ENCODE data around the gene PADI1. TPM values are rescaled to one million over a fixed set of nuclear protein-coding genes. Genes with fewer than 3 reads are reported as not detected.

The PADI1 gene
- total and polyA plus RNA-seq, 2 donors (not counting 1 experiment from before 2014, with no cell fraction given), result not detected

DNA sequence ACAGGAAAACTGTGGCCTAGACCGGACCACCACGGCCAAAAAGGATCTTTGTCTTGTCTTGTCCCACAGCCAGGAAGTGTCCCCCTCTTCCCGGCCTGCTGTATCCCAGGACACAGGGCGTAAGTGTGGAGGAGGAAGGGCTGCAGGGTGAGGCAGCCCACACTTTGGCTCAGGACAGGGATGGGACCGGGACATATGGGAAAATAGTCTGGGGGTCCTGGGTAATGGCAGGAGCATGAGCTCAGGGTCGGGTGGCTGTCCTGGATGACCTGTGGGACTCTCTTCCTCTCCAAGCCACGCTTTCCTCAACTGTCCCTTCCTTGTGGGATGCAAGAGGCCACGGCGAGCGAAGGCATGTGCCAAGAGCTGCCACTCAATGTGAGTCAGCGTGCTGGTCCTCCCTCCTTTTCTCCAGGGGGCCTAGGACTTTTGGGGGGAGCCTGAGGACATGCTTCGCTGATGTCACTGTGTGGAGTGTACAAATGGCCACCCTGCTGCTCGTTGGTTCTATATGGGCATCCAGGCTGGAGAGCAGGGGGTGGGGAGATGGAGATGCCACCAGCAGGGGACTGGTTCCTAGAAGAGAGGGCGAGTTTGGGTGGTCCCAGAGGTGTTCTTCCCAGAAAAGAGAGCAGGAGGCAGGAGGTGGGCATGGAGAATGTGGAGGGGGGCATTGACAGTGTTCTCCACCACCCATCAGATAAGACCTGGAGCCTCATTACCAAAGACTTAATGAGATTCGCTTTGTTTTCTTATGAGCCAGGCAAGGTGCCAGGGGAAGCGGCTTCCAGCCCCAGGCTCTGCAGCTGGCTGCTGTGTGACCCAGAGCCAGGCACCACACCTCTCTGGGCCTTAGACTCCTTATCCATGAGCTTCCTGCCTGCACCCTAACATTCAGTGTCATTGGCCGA, 11.5 kb upstream of the PADI1 start:
- ChIA-PET POLR2A (no interaction called here), CTCF (no interaction called here)
- Histone ChIP-seq H3K4me1 (ENCODE audit: control insufficient read depth in 2 of 2, insufficient read depth in 2 of 2, low read length in 2 of 2) (peaks cover 0 to 11% of the 10 kb centered on the region in 2 donors), H3K27me3 (replicated peaks in 1 of 4; ENCODE audit: control extremely low read depth in 1 of 4, control insufficient read depth in 3 of 4, insufficient read depth in 4 of 4, low read length in 3 of 4) (no peaks in the 10 kb centered on the region), H3K9me3 (ENCODE audit: control extremely low read depth in 1 of 3, control insufficient read depth in 2 of 3, insufficient read depth in 1 of 3, low read length in 2 of 3) (peaks cover 0 to 27% (median under 1%) of the 10 kb centered on the region in 3 donors), H3K36me3 (replicated peaks in 1 of 2; ENCODE audit: control extremely low read depth in 1 of 2, control insufficient read depth in 1 of 2, extremely low read depth in 1 of 2, insufficient read depth in 2 of 2, low read length in 1 of 2) (no peaks in the 10 kb centered on the region), H3K9ac (ENCODE audit: low read length) (no peak overlapping the region), H3K27ac (ENCODE audit: low read length in 2 of 2) (no peak overlapping the region), H4K20me1 (ENCODE audit: control insufficient read depth, insufficient read depth, low read length, poor library complexity, severe bottlenecking) (no peaks in the 10 kb centered on the region), H3K4me2 (replicated peaks; ENCODE audit: low read depth, low read length, poor library complexity, severe bottlenecking) (no peak overlapping the region), H3K4me3 (ENCODE audit: control extremely low read depth in 1 of 5, extremely low read depth in 1 of 5, insufficient read depth in 1 of 5, low read depth in 2 of 5, low read length in 4 of 5) (no peak overlapping the region), H2AFZ (ENCODE audit: insufficient read depth, low read depth, low read length, poor library complexity, severe bottlenecking) (no peak overlapping the region), H3K79me2 (ENCODE audit: control insufficient read depth, insufficient read depth, low read length) (no peaks in the 10 kb centered on the region)
- Mint-ChIP-seq H3K4me1 (peaks cover 14% of the 10 kb centered on the region), H3K27me3 (no peaks in the 10 kb centered on the region), H3K27ac (no peak overlapping the region), H3K4me3 (no peak overlapping the region), H3K9me3 (ENCODE audit: insufficient read depth) (peaks cover under 1% of the 10 kb centered on the region)
- TF ChIP-seq CTCF (IDR thresholded peaks at IDR 0.05) (no peak), EZH2 (IDR thresholded peaks at IDR 0.05; ENCODE audit: borderline replicate concordance, insufficient read depth, low read depth, low read length, poor library complexity, severe bottlenecking) (no peak)
- ATAC-seq (ENCODE audit: low read depth), result no peak
- intact Hi-C loops (cut with micrococcal nuclease), result loop anchor here (5.0 kb wide), 1 partner anchor 36 kb away; no protein-coding TSS in a partner anchor
- DNase-seq, result peak; percentile 1
- WGBS (ENCODE audit: insufficient coverage), result 86% methylated on average over 14 of the region's 17 CpGs

GRCh38 chr1:17194133-17194475, 10.8 kb upstream of the PADI1 start:
- POLR2A ChIA-PET, result no interaction called here
- no peaks in the 10 kb centered on the region for H3K36me3 ChIP-seq (replicated peaks in 1 of 2; ENCODE audit: control extremely low read depth in 1 of 2, control insufficient read depth in 1 of 2, extremely low read depth in 1 of 2, insufficient read depth in 2 of 2, low read length in 1 of 2)

More at GRCh38 chr1:17194133-17194475, 10.8 kb upstream of the PADI1 start:
- Histone ChIP-seq H3K9me3 (ENCODE audit: control extremely low read depth in 1 of 3, control insufficient read depth in 2 of 3, insufficient read depth in 1 of 3, low read length in 2 of 3) (peaks cover 0 to 26% (median 0%) of the 10 kb centered on the region in 3 donors), H3K79me2 (ENCODE audit: control insufficient read depth, insufficient read depth, low read length) (no peaks in the 10 kb centered on the region), H3K27ac (ENCODE audit: low read length in 2 of 2) (no peak overlapping the region), H3K27me3 (replicated peaks in 1 of 4; ENCODE audit: control extremely low read depth in 1 of 4, control insufficient read depth in 3 of 4, insufficient read depth in 4 of 4, low read length in 3 of 4) (no peaks in the 10 kb centered on the region), H3K4me1 (ENCODE audit: control insufficient read depth in 2 of 2, insufficient read depth in 2 of 2, low read length in 2 of 2) (peaks cover 0 to 11% of the 10 kb centered on the region in 2 donors), H2AFZ (ENCODE audit: insufficient read depth, low read depth, low read length, poor library complexity, severe bottlenecking) (no peak overlapping the region), H3K4me2 (replicated peaks; ENCODE audit: low read depth, low read length, poor library complexity, severe bottlenecking) (no peak overlapping the region), H3K9ac (ENCODE audit: low read length) (no peak overlapping the region), H4K20me1 (ENCODE audit: control insufficient read depth, insufficient read depth, low read length, poor library complexity, severe bottlenecking) (no peaks in the 10 kb centered on the region), H3K4me3 (ENCODE audit: control extremely low read depth in 1 of 5, extremely low read depth in 1 of 5, insufficient read depth in 1 of 5, low read depth in 2 of 5, low read length in 4 of 5) (no peak overlapping the region)
- Mint-ChIP-seq H3K27ac (no peak overlapping the region), H3K27me3 (no peaks in the 10 kb centered on the region), H3K4me1 (peaks cover 14% of the 10 kb centered on the region), H3K9me3 (ENCODE audit: insufficient read depth) (no peaks in the 10 kb centered on the region), H3K4me3 (no peak overlapping the region)
- intact Hi-C loops (cut with micrococcal nuclease), result loop anchor here (5.0 kb wide), 1 partner anchor 37 kb away; no protein-coding TSS in a partner anchor
- ATAC-seq (ENCODE audit: low read depth) (no peak), DNase-seq (peak; percentile 1)
- CTCF ChIA-PET, result no interaction called here
- TF ChIP-seq EZH2 (IDR thresholded peaks at IDR 0.05; ENCODE audit: borderline replicate concordance, insufficient read depth, low read depth, low read length, poor library complexity, severe bottlenecking), result no peak
- TF ChIP-seq CTCF (IDR thresholded peaks at IDR 0.05), result no peak
- 88% methylated on average over 3 of the region's 3 CpGs for WGBS (ENCODE audit: insufficient coverage)

Data from B cell (primary cell).